ENCODE measurements around the gene ENPP6. TPM values are rescaled to one million over a fixed set of nuclear protein-coding genes. Genes with fewer than 3 reads are reported as not detected.

The ENPP6 gene
- total and polyA plus RNA-seq, 2 donors (not counting 1 experiment from before 2014, with no cell fraction given), result 0.01 TPM; not detected in 1

- TF ChIP-seq, protein P1, sequence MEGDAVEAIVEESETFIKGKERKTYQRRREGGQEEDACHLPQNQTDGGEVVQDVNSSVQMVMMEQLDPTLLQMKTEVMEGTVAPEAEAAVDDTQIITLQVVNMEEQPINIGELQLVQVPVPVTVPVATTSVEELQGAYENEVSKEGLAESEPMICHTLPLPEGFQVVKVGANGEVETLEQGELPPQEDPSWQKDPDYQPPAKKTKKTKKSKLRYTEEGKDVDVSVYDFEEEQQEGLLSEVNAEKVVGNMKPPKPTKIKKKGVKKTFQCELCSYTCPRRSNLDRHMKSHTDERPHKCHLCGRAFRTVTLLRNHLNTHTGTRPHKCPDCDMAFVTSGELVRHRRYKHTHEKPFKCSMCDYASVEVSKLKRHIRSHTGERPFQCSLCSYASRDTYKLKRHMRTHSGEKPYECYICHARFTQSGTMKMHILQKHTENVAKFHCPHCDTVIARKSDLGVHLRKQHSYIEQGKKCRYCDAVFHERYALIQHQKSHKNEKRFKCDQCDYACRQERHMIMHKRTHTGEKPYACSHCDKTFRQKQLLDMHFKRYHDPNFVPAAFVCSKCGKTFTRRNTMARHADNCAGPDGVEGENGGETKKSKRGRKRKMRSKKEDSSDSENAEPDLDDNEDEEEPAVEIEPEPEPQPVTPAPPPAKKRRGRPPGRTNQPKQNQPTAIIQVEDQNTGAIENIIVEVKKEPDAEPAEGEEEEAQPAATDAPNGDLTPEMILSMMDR (IDR thresholded peaks at IDR 0.05), result no peak
- no peak for TF ChIP-seq EZH2 (IDR thresholded peaks at IDR 0.05; ENCODE audit: borderline replicate concordance, insufficient read depth, low read depth, low read length, poor library complexity, severe bottlenecking)
- Histone ChIP-seq H3K4me3 (ENCODE audit: control extremely low read depth in 1 of 5, extremely low read depth in 1 of 5, insufficient read depth in 1 of 5, low read depth in 2 of 5, low read length in 4 of 5) (no peak overlapping the region), H3K9ac (ENCODE audit: low read length) (no peak overlapping the region), H3K4me2 (replicated peaks; ENCODE audit: low read depth, low read length, poor library complexity, severe bottlenecking) (no peak overlapping the region), H3K27ac (ENCODE audit: low read length in 2 of 2) (no peak overlapping the region), H3K27me3 (replicated peaks in 1 of 4; ENCODE audit: control extremely low read depth in 1 of 4, control insufficient read depth in 3 of 4, insufficient read depth in 4 of 4, low read length in 3 of 4) (peaks cover 0 to 5% (median 2%) of the 10 kb centered on the region in 4 experiments), H3K36me3 (replicated peaks in 1 of 2; ENCODE audit: control extremely low read depth in 1 of 2, control insufficient read depth in 1 of 2, extremely low read depth in 1 of 2, insufficient read depth in 2 of 2, low read length in 1 of 2) (no peaks in the 10 kb centered on the region), H4K20me1 (ENCODE audit: control insufficient read depth, insufficient read depth, low read length, poor library complexity, severe bottlenecking) (no peaks in the 10 kb centered on the region), H3K4me1 (ENCODE audit: control insufficient read depth in 2 of 2, insufficient read depth in 2 of 2, low read length in 2 of 2) (no peaks in the 10 kb centered on the region), H2AFZ (ENCODE audit: insufficient read depth, low read depth, low read length, poor library complexity, severe bottlenecking) (no peak overlapping the region), H3K79me2 (ENCODE audit: control insufficient read depth, insufficient read depth, low read length) (no peaks in the 10 kb centered on the region), H3K9me3 (ENCODE audit: control extremely low read depth in 1 of 3, control insufficient read depth in 2 of 3, insufficient read depth in 1 of 3, low read length in 2 of 3) (no peaks in the 10 kb centered on the region)
- ChIA-PET CTCF (interaction anchor here (0.8 kb wide), 1 partner anchor 16 kb away, joined by 5 read pairs; no protein-coding TSS in a partner anchor), POLR2A (interaction anchor here (0.7 kb wide), 1 partner anchor 1287 kb away, joined by 4 read pairs; no protein-coding TSS in a partner anchor)
- Mint-ChIP-seq H3K27ac (no peak overlapping the region), H3K9me3 (ENCODE audit: insufficient read depth) (no peaks in the 10 kb centered on the region), H3K4me3 (no peak overlapping the region), H3K27me3 (peaks cover 5% of the 10 kb centered on the region), H3K4me1 (no peaks in the 10 kb centered on the region)
- no peak for ATAC-seq (ENCODE audit: low read depth)
- WGBS (ENCODE audit: insufficient coverage), result no CpG with 5 or more reads among the region's 1 CpG
- no peak for DNase-seq
- intact Hi-C loops (cut with micrococcal nuclease), result no loop called here
Measured at GRCh38 chr4:184247421-184247820, 29.7 kb upstream of the ENPP6 start.

DNA sequence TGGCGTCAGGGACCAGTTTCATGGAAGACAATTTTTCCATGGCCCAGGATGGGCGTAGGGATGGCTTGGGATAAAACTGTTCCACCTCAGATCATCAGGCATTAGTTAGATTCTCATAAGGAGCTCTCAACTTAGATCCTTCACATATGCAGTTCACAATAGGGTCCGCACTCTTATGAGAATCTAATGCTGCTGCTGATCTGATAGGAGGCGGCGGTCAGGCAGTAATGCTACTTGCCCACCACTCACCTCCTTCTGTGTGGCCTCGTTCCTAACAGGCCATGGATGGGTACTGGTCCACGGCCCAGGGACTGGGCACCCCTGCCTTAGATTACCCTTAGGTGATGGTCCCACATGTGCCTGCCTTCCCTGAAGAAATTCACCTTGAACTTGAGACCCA is 28.8 kb upstream of the ENPP6 start:
- ChIA-PET POLR2A (no interaction called here), CTCF (interaction anchor here (0.7 kb wide), 1 partner anchor 740 kb away, joined by 3 read pairs; no protein-coding TSS in a partner anchor)
- peaks cover 0 to 5% (median 3%) of the 10 kb centered on the region in 4 experiments for H3K27me3 ChIP-seq (replicated peaks in 1 of 4; ENCODE audit: control extremely low read depth in 1 of 4, control insufficient read depth in 3 of 4, insufficient read depth in 4 of 4, low read length in 3 of 4)
- H3K27ac Mint-ChIP-seq, result no peak overlapping the region
- 90% methylated on average over 6 of the region's 7 CpGs for WGBS (ENCODE audit: insufficient coverage)
- H3K4me2 ChIP-seq (replicated peaks; ENCODE audit: low read depth, low read length, poor library complexity, severe bottlenecking), result no peak overlapping the region
- intact Hi-C loops (cut with micrococcal nuclease), result no loop called here
- no peaks in the 10 kb centered on the region for H3K9me3 ChIP-seq (ENCODE audit: control extremely low read depth in 1 of 3, control insufficient read depth in 2 of 3, insufficient read depth in 1 of 3, low read length in 2 of 3)
- H3K4me1 ChIP-seq (ENCODE audit: control insufficient read depth in 2 of 2, insufficient read depth in 2 of 2, low read length in 2 of 2), result no peaks in the 10 kb centered on the region
- no peaks in the 10 kb centered on the region for H3K9me3 Mint-ChIP-seq (ENCODE audit: insufficient read depth)
- H3K27ac ChIP-seq (ENCODE audit: low read length in 2 of 2), result no peak overlapping the region
- no peak overlapping the region for H2AFZ ChIP-seq (ENCODE audit: insufficient read depth, low read depth, low read length, poor library complexity, severe bottlenecking)
- no peaks in the 10 kb centered on the region for H3K79me2 ChIP-seq (ENCODE audit: control insufficient read depth, insufficient read depth, low read length)
- H3K9ac ChIP-seq (ENCODE audit: low read length), result no peak overlapping the region
- H3K36me3 ChIP-seq (replicated peaks in 1 of 2; ENCODE audit: control extremely low read depth in 1 of 2, control insufficient read depth in 1 of 2, extremely low read depth in 1 of 2, insufficient read depth in 2 of 2, low read length in 1 of 2), result no peaks in the 10 kb centered on the region
- DNase-seq (no peak), ATAC-seq (ENCODE audit: low read depth) (no peak)
- no peak overlapping the region for H3K4me3 Mint-ChIP-seq
- no peaks in the 10 kb centered on the region for H4K20me1 ChIP-seq (ENCODE audit: control insufficient read depth, insufficient read depth, low read length, poor library complexity, severe bottlenecking)
- H3K4me3 ChIP-seq (ENCODE audit: control extremely low read depth in 1 of 5, extremely low read depth in 1 of 5, insufficient read depth in 1 of 5, low read depth in 2 of 5, low read length in 4 of 5), result no peak overlapping the region
- H3K4me1 Mint-ChIP-seq, result no peaks in the 10 kb centered on the region
- TF ChIP-seq, protein P1 (IDR thresholded peaks at IDR 0.05), result no peak
- no peak for TF ChIP-seq EZH2 (IDR thresholded peaks at IDR 0.05; ENCODE audit: borderline replicate concordance, insufficient read depth, low read depth, low read length, poor library complexity, severe bottlenecking)
- peaks cover 5% of the 10 kb centered on the region for H3K27me3 Mint-ChIP-seq
